Calu3 (cell line): ENCODE results near the gene MTMR12. TPM values are rescaled to one million over a fixed set of nuclear protein-coding genes. Genes with fewer than 3 reads are reported as not detected.
A peak's percentile ranks its signal among the peaks of the same experiment; 100 is the strongest.

Experiments used
- BruUV-seq: library from RNA; stranded (reverse); fragments of 400-500 nt; replicated peaks from 2 replicates; lab custom pipeline; 2021; lab: Mats Ljungman, UMichigan
- CTCF ChIA-PET: fragments of 300-600 bp; sonication (Branson Sonifier 250); formaldehyde crosslinking; loops from one replicate; lab custom pipeline; 2022; ENCODE audit warnings: antibody characterized with exemption; lab: Charles Lee
- DNase-seq: peaks from one replicate; pipeline ENCODE4 v3.0.0; 2022
- H3K27ac Mint-ChIP-seq: one replicate; pipeline ENCODE4 v1.8.0; 2022; ENCODE audit warnings: mixed read lengths; ENCODE audit not compliant: unreplicated experiment
- H3K27me3 Mint-ChIP-seq: one replicate; pipeline ENCODE4 v1.8.0; 2022; ENCODE audit warnings: mixed read lengths; ENCODE audit not compliant: unreplicated experiment
- H3K36me3 Mint-ChIP-seq: one replicate; pipeline ENCODE4 v1.8.0; 2022; ENCODE audit warnings: mild to moderate bottlenecking, moderate library complexity, mixed read lengths; ENCODE audit not compliant: insufficient read depth, unreplicated experiment
- H3K4me1 Mint-ChIP-seq: one replicate; pipeline ENCODE4 v1.8.0; 2022; ENCODE audit warnings: mild to moderate bottlenecking, low read depth, mixed read lengths; ENCODE audit not compliant: unreplicated experiment
- H3K4me3 Mint-ChIP-seq: one replicate; pipeline ENCODE4 v1.8.0; 2022; ENCODE audit warnings: mild to moderate bottlenecking, low read depth, moderate library complexity, mixed read lengths; ENCODE audit not compliant: unreplicated experiment
- H3K9me3 Mint-ChIP-seq: one replicate; pipeline ENCODE4 v1.8.0; 2022; ENCODE audit warnings: low read depth, mixed read lengths; ENCODE audit not compliant: unreplicated experiment
- CTCF ChIP-seq: fragments of 200-600 bp; IDR thresholded peaks from one replicate; pipeline ENCODE4 v1.8.0; 2022; ENCODE audit warnings: antibody characterized with exemption; ENCODE audit not compliant: unreplicated experiment
- intact Hi-C: fragments of 100-400 bp; cut with micrococcal nuclease; formaldehyde crosslinking; loops from one replicate; pipeline ENCODE4 v1.10.0; 2022; ENCODE audit not compliant: unreplicated experiment
- total RNA-seq: library from RNA; stranded (reverse); gene quantifications from 2 replicates; pipeline ENCODE4 v1.2.3, GENCODE V29; 2022

MTMR12 gene
- total RNA-seq, 1 experiment from 2014 or later = 42.7 TPM

GRCh38 chr5:32201122-32201753 lies 111.5 kb downstream of the MTMR12 start:
- Mint-ChIP-seq H3K36me3 (peaks cover 9% of the 10 kb centered on the region), H3K9me3 (no peaks in the 10 kb centered on the region), H3K27ac (peak overlapping the region; percentile 86), H3K27me3 (no peaks in the 10 kb centered on the region), H3K4me3 (peak overlapping the region; percentile 33), H3K4me1 (peaks cover 44% of the 10 kb centered on the region)
- CTCF ChIA-PET = interaction anchor here (0.6 to 1.5 kb wide), 4 partner anchors 31 to 196 kb away, joined by 3 to 8 read pairs (median 4); no protein-coding TSS in a partner anchor
- no peak for TF ChIP-seq CTCF
- intact Hi-C loops = no loop called here
- DNase-seq = no peak
- no TSS peak for BruUV-seq

- CTCF ChIA-PET = no interaction called here
- peaks cover 15% of the 10 kb centered on the region for H3K36me3 Mint-ChIP-seq
- H3K27me3 Mint-ChIP-seq = no peaks in the 10 kb centered on the region
- intact Hi-C loops = no loop called here
- no peak for DNase-seq
- no peak overlapping the region for H3K27ac Mint-ChIP-seq
- no peak overlapping the region for H3K4me3 Mint-ChIP-seq
- TF ChIP-seq CTCF = no peak
- H3K4me1 Mint-ChIP-seq = peaks cover 42% of the 10 kb centered on the region
- no TSS peak for BruUV-seq
- no peaks in the 10 kb centered on the region for H3K9me3 Mint-ChIP-seq
These were observed 115.7 kb downstream of the MTMR12 start for GRCh38 chr5:32197032-32197431.

GRCh38 chr5:32195265-32195664 lies 117.5 kb downstream of the MTMR12 start:
- no TSS peak for BruUV-seq
- no peak for TF ChIP-seq CTCF
- no peak overlapping the region for H3K27ac Mint-ChIP-seq
- no peaks in the 10 kb centered on the region for H3K27me3 Mint-ChIP-seq
- no peak overlapping the region for H3K4me3 Mint-ChIP-seq
- peaks cover 6% of the 10 kb centered on the region for H3K36me3 Mint-ChIP-seq
- no peaks in the 10 kb centered on the region for H3K9me3 Mint-ChIP-seq
- DNase-seq = no peak
- H3K4me1 Mint-ChIP-seq = peaks cover 24% of the 10 kb centered on the region
- CTCF ChIA-PET = no interaction called here
- intact Hi-C loops = no loop called here

- H3K9me3 Mint-ChIP-seq = no peaks in the 10 kb centered on the region
- H3K27ac Mint-ChIP-seq = peak overlapping the region; percentile 63
- no peaks in the 10 kb centered on the region for H3K27me3 Mint-ChIP-seq
- CTCF ChIA-PET = interaction anchor here (0.6 to 1.4 kb wide), 6 partner anchors 40 to 703 kb away, joined by 3 to 6 read pairs (median 3); no protein-coding TSS in a partner anchor
- TF ChIP-seq CTCF = no peak
- H3K4me1 Mint-ChIP-seq = peaks cover 20% of the 10 kb centered on the region
- H3K36me3 Mint-ChIP-seq = peaks cover 6% of the 10 kb centered on the region
- intact Hi-C loops = no loop called here
- DNase-seq = peak; percentile 92
- H3K4me3 Mint-ChIP-seq = peak overlapping the region; percentile 45
- no TSS peak for BruUV-seq
These were observed 119.1 kb downstream of the MTMR12 start for GRCh38 chr5:32193591-32193990.
